IPS-18a (cell line): ENCODE results near the gene HSD17B11.
"Not testable (repeated sequence)": the region's sequence is repeated elsewhere in the genome, so short reads cannot be mapped to it uniquely, and the experiment has no call there.

Source experiments
- H3K27ac ChIP-seq: one replicate; pipeline ENCODE4 v1.5.1; 2013; ENCODE audit warnings: low read length
- H3K27me3 ChIP-seq: one replicate; pipeline ENCODE4 v1.6.1; 2013; ENCODE audit warnings: mild to moderate bottlenecking, low read length; ENCODE audit not compliant: control insufficient read depth, insufficient read depth
- H3K36me3 ChIP-seq: one replicate; pipeline ENCODE4 v1.6.1; 2013; ENCODE audit warnings: low read depth, low read length; ENCODE audit not compliant: control insufficient read depth
- H3K4me1 ChIP-seq: one replicate; pipeline ENCODE4 v1.6.1; 2013; ENCODE audit warnings: low read depth, low read length; ENCODE audit not compliant: control insufficient read depth
- H3K4me3 ChIP-seq: one replicate; pipeline ENCODE4 v1.5.1; 2013; ENCODE audit warnings: low read length
- H3K9ac ChIP-seq: one replicate; pipeline ENCODE4 v1.6.1; 2013; ENCODE audit warnings: mild to moderate bottlenecking, low read length, moderate library complexity
- H3K9me3 ChIP-seq: one replicate; pipeline ENCODE4 v1.6.1; 2013; ENCODE audit warnings: low read depth, low read length; ENCODE audit not compliant: control insufficient read depth

The HSD17B11 gene

DNA sequence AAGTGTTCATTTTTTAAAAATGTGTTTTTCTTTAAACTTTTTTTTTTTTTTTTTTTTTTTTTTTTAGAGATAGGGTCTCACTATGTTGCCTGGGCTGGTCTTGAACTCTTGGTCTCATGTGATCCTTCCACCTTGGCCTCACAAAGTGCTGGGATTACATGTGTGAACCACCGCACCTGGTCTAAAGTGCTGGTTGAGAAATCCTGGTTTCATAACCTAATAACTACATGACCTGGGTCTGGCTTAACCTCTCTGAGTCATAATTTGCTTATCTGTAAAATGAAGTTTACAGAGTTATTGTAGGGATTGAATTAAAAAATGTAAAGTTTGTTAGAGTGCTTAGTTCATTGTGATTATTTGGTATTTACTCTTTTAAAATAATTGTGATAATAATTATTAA, 73.5 kb downstream of the HSD17B11 start:
- Histone ChIP-seq H3K27me3 (no peaks in the 10 kb centered on the region), H3K4me1 (no peaks in the 10 kb centered on the region), H3K4me3 (no peak overlapping the region), H3K27ac (no peak overlapping the region), H3K36me3 (no peaks in the 10 kb centered on the region), H3K9me3 (no peaks in the 10 kb centered on the region), H3K9ac (no peak overlapping the region)

DNA sequence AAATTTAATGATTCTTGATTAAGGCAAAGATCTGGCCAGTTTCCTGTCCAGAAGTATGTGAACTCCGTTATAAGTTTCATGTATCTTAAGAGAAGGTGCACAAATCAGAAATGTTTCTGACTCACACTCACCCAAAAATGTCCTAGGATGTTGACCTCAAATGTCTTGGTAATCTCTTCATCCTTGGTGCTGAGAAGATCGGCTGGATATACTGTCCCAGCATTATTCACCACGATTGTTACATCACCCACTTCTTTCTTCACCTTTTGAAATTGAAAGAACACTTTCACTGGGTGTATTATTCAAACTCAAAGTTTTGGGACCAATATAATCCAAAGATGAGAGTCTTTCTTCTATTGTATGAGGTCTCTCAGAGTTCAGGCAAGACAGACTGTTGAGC, 74.0 kb downstream of the HSD17B11 start:
- no peak overlapping the region for H3K4me3 ChIP-seq

DNA sequence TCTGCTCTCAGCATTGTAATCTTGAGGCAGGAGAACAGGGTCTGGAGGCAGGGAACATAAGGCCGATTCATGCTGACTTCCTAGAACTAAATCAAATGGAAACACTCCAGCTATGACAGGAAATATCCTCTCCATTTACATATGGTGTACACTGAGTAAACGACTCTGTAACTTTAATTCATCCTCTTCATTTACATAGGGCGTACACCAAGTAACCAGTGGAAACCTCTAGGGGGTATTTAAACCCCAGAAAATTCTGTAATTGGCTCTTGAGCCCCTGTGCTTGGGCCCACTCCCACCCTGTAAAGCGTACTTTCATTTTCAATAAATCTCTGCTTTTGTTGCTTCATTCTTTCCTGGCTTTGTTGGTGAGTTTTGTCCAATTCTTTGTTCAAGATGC, 76.0 kb downstream of the HSD17B11 start:
- H3K27ac ChIP-seq: not testable (repeated sequence)

More for the DNA sequence above, 74.0 kb downstream of the HSD17B11 start:
- H3K9ac ChIP-seq: no peak overlapping the region
- no peaks in the 10 kb centered on the region for H3K36me3 ChIP-seq
- H3K27ac ChIP-seq: no peak overlapping the region
- H3K4me1 ChIP-seq: no peaks in the 10 kb centered on the region
- H3K27me3 ChIP-seq: no peaks in the 10 kb centered on the region
- H3K9me3 ChIP-seq: no peaks in the 10 kb centered on the region

DNA sequence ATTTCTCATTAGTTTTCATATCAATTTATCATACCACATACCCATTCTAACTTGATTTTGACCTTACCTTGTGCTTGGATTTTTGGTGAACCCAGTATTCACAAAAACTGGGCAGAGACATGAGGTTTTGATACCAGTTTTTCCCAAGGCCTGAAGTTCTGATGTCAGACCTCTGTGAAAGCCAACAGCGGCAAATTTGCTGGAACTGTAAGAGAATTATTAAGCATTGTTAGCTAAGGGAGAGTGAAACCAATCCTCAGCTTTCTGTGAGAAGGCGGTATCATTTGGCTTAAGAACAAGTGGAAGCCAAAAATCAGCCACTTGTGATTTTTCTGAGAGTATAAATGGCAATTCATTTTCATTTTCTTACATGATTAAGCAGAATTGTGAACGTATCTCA, 77.2 kb downstream of the HSD17B11 start:
- Histone ChIP-seq H3K4me1 (no peaks in the 10 kb centered on the region), H3K9me3 (no peaks in the 10 kb centered on the region), H3K27ac (no peak overlapping the region), H3K4me3 (no peak overlapping the region), H3K9ac (no peak overlapping the region), H3K36me3 (no peaks in the 10 kb centered on the region), H3K27me3 (no peaks in the 10 kb centered on the region)

More for the DNA sequence above, 76.0 kb downstream of the HSD17B11 start:
- H3K4me1 ChIP-seq, H3K9me3 ChIP-seq, H3K4me3 ChIP-seq, H3K27me3 ChIP-seq, H3K9ac ChIP-seq, H3K36me3 ChIP-seq: not testable (repeated sequence)

DNA sequence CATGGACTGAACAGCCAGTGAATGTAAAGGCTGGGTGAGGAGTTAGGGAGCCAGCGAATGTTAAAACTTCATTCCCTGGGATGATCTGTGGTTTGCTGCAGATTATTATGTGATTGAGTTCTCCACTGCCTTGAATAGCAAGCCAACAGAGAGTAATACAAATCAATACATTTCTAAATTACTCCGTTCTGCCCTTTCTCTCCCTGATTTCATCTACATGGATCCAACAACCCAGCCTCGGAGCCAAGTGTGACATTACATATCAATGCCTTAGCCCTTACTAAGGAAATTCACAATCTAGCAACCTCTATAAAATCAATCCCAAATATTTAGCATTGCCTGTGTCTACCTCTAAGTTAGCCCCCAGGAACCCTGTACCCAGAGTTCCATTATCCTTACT, 79.3 kb downstream of the HSD17B11 start:
- Histone ChIP-seq H3K27me3 (no peaks in the 10 kb centered on the region), H3K4me1 (no peaks in the 10 kb centered on the region), H3K9ac (no peak overlapping the region), H3K27ac (no peak overlapping the region), H3K36me3 (no peaks in the 10 kb centered on the region), H3K4me3 (no peak overlapping the region), H3K9me3 (no peaks in the 10 kb centered on the region)

DNA sequence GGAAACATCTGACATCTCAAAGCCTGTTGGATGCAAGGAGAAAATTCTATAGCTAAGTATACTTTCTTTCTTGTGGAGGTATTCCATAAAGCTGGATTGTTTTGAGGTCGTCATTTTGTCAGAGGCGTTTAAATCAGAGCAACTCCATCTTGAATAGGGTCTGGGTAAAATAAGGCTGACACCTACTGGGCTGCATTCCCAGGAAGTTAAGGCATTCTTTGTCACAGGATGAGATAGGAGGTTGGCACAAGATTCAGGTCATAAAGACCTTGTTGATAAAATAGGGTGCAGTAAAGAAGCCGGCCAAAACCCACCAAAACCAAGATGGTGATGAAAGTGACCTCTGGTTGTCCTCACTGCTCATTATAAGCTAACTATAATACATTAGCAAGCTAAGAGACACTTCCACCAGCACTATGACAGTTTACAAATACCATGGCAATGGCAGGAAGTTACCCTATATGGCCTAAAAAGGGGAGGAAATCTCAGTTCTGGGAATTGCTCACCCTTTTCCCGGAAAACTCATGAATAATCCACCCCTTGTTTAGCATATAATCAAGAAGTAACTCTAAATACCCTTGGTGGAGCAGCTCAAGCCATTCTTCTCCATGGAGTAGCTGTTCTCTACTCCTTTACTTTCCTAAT, 80.2 kb downstream of the HSD17B11 start:
- Histone ChIP-seq H3K9ac (no peak overlapping the region), H3K4me1 (no peaks in the 10 kb centered on the region), H3K9me3 (no peaks in the 10 kb centered on the region), H3K4me3 (no peak overlapping the region), H3K27me3 (no peaks in the 10 kb centered on the region), H3K27ac (no peak overlapping the region), H3K36me3 (no peaks in the 10 kb centered on the region)

DNA sequence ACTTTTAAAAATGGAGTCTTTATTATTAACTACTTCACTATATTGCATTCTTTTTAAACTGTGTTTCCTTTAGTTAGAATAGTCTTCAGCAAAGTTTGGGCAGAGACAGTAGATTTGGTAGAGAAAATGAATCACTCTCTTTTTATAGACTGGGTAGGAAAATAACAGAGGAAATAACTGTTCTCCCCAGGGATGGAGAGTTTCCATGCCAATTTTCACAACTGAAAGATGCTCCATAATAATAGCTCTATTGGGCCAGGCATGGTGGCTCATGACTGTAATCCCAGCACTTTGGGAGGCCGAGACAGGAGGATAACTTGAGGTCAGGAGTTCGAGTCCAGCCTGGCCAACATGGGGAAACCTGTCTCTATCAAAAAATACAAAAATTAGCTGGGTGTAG, 81.4 kb downstream of the HSD17B11 start:
- Histone ChIP-seq H3K9me3 (no peaks in the 10 kb centered on the region), H3K27ac (no peak overlapping the region), H3K27me3 (no peaks in the 10 kb centered on the region), H3K36me3 (no peaks in the 10 kb centered on the region), H3K4me1 (no peaks in the 10 kb centered on the region), H3K4me3 (no peak overlapping the region), H3K9ac (no peak overlapping the region)

DNA sequence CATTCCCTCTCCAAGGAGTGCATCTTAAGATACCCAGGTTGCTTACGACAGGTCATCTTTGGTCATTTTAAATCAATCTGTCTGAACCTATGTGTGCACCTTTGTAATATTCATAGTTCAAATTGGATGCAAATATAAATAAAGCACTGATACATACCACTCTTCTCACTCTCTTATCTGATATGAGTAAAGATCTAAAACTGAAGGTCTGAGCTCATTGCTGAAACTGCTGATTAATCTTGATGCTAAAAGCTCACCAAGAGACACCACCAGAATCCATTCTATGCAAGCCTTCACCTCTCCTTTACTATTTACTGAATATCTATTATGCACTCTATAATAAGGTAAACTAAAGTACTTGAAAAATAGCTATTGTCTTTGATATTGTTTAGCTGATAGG, 84.9 kb downstream of the HSD17B11 start:
- no peak overlapping the region for H3K27ac ChIP-seq
- no peaks in the 10 kb centered on the region for H3K4me1 ChIP-seq
- no peak overlapping the region for H3K4me3 ChIP-seq
- no peaks in the 10 kb centered on the region for H3K27me3 ChIP-seq
- no peaks in the 10 kb centered on the region for H3K9me3 ChIP-seq
- no peak overlapping the region for H3K9ac ChIP-seq
- no peaks in the 10 kb centered on the region for H3K36me3 ChIP-seq

DNA sequence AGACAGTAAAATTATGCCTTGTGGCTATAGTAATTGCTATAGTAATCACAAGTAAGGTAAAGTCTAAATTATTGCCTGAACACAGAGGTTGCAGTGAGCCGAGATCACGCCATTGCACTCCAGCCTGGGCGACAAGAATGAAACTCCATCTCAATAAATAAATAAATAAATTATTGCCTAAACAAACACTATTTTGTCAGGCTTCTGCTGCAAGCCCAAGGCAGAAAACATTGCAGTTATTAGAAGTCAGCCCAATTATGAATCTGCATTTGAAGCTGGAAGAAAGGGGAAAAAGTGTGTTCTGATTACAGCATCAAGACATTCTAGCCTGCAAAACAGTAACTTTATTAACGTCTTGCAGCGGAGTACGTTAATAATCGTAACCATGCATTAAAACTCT, 85.4 kb downstream of the HSD17B11 start:
- no peak overlapping the region for H3K27ac ChIP-seq

DNA sequence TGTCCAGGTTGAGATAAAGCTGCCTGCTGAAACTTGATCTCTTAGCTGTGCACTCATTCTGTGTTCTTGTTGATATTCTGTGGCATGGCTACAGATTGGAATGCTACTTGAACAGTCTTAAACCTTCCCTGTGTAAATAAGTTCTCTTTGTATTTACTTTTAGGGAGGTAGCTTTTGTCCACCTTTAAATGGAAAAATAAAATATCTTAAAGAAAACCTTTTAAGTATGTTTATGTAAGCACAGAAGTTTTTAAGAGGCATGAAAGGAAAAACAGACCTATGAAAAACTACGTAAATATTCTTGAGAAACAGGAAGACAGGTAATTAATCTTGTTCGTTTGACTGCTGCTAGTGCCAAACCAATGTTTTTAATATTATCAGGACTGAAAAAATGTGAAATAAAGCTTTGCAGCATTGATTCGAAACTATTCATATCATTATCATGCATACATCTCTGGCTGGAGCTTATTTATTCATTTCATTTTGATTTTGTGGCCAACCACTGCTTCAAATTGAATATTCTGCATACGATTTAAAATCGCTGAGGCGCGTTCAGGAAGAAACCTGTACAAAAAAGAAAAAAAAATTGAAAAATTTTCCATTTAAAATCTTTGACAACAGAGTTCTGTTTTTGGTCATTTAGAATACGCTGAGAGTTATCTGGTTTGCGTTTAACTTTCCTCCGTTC, 86.1 kb downstream of the HSD17B11 start:
- Histone ChIP-seq H3K4me3 (no peak overlapping the region), H3K9me3 (no peaks in the 10 kb centered on the region), H3K4me1 (no peaks in the 10 kb centered on the region), H3K27me3 (no peaks in the 10 kb centered on the region), H3K36me3 (no peaks in the 10 kb centered on the region), H3K9ac (no peak overlapping the region), H3K27ac (no peak overlapping the region)

More for the DNA sequence above, 85.4 kb downstream of the HSD17B11 start:
- H3K27me3 ChIP-seq: no peaks in the 10 kb centered on the region
- no peak overlapping the region for H3K9ac ChIP-seq
- no peaks in the 10 kb centered on the region for H3K36me3 ChIP-seq
- no peak overlapping the region for H3K4me3 ChIP-seq
- H3K9me3 ChIP-seq: no peaks in the 10 kb centered on the region
- no peaks in the 10 kb centered on the region for H3K4me1 ChIP-seq

DNA sequence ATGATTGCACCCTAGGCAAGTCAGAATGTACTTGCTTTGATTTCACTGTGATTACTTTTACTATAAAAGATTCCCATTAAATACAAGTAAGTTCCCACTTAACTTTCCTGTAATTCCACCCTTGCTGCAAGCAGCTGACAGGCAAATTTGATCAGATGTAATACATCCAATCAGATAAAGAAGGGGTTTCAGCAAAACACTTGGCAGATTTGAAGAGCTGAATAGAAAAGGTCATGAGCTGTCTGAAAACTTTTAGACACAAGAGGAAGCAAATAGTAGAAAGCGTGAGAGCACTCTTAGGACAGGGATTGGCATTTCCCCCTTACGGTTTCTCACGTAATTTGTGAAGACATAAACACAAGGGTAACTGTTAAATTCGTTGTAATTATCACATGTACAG, 91.1 kb downstream of the HSD17B11 start:
- no peaks in the 10 kb centered on the region for H3K4me1 ChIP-seq
- no peak overlapping the region for H3K4me3 ChIP-seq
- no peaks in the 10 kb centered on the region for H3K36me3 ChIP-seq
- no peaks in the 10 kb centered on the region for H3K27me3 ChIP-seq
- H3K27ac ChIP-seq: no peak overlapping the region
- H3K9me3 ChIP-seq: no peaks in the 10 kb centered on the region
- H3K9ac ChIP-seq: no peak overlapping the region

DNA sequence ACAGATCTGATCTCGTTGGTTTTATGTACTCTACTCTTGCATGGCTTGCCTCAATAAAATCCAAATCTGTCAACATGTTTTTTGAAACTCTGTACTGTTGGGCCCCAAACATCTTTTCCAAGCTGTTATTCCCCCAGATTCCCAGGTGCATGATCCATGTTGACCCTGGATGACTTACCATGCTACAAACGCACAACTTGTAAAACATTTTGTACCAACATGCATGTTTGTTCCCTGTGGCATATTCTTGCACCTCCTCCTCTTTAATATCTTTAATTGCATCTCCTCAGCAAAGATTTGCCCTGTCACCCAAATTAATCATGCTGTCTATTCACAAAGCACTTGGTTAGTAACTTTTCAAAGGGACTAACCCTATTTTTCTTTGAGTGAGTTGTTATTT, 92.6 kb downstream of the HSD17B11 start:
- Histone ChIP-seq H3K36me3 (no peaks in the 10 kb centered on the region), H3K9ac (no peak overlapping the region), H3K4me1 (no peaks in the 10 kb centered on the region), H3K4me3 (no peak overlapping the region), H3K9me3 (no peaks in the 10 kb centered on the region), H3K27me3 (no peaks in the 10 kb centered on the region), H3K27ac (no peak overlapping the region)
